Measurements from ENCODE around the gene SLC44A5.
"Not testable (repeated sequence)": the region's sequence is repeated elsewhere in the genome, so short reads cannot be mapped to it uniquely, and the experiment has no call there.

The SLC44A5 gene

DNA sequence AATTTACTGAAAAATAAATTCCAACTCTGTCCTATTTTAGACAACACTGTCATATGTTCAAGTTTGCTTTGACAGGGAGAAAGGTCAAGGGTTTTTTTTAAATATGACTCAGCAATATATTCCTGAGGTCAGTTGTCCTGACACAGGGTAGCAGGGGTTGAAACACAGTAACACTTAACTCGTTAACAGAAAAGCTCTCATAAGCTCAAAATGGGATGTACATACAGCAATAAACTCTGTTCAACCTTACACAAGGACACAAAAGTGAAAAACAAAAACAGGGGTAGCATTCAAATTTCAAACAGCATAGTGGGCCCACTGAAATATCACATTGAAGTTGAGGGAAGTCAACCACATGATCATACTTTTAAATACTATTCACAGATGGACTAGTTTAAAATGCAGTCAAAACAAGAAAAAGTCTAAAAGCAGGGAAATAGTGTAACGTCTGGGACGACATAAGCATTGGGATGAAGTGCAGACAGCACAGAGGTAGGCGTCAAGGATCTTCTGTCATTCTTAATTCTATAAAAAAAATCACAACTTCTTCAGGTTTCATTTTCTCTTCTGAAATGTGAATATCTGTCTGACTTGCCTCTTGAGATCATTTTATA lies 89.9 kb downstream of the SLC44A5 start:
- no peak for DNase-seq

DNA sequence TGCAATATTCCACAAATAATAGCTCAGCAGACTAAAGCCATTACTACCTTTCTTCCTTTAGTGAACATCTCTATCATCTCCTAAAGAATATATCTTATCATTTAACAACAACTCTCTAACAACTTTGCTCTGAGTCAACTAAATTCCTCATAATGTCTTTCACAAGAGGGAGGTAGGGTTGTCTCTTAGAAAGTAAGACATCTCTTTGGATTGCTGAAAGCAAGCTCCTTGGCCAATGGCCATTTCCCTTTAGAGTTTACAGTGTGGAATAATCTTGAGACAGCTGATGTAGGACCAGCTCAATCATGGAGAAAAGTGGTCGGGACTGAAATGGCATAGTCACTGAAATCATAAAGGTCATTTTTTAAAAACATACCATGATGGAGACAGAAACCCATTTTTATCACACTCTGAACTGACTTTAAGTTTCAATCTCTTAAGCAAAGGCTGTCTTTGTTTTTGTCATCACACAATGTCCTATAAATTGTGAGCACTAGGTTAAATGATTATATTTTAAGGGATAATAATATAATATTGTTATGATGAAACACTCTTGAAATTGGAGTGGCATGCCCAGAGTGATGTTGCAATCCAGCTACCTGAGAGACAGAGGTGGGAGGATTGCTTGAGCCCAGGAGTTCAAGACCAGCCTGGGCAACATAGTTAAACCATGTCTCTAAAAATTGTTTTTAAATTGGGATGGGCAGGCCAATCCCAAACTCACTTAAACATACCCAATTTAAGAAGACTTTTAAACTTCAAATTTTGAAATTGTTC lies 91.1 kb downstream of the SLC44A5 start:
- no peak for DNase-seq

DNA sequence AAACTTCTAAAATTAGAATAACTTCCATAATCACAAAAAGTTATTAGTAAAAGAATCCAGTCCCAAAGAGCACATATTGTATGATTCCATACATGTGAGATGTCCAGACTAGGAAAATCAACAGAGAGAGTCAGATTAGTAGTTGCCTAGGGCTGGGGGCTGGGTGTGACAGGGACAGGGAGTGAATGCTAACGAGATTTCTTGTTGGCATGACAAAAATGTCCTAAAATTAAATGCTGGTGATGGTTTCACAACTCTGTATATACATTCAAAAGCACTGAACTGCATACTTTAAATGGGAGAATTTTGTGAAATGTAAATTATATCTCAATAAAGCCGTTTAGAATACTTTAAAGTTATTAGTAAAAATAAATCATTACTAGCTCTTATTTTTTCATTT lies 92.2 kb downstream of the SLC44A5 start:
- no peak for DNase-seq

DNA sequence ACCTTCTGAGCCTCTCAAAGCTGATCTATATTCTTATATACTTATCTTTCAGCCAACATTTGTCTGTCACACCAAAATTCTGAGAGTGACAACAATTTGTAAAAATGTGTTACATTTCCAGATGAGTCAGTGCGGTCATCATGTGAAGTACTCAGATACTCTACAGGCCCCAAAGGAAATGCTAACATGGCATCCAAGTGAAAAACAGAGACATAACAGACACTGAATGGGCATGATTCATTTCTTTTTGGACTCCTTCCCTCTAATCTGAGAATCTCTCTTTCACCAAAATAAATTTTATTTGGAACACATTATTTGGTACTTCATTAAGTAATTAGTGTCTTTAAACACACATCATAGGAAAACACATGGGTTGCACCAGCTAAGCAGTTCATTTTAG lies 96.6 kb downstream of the SLC44A5 start:
- no peak for DNase-seq

DNA sequence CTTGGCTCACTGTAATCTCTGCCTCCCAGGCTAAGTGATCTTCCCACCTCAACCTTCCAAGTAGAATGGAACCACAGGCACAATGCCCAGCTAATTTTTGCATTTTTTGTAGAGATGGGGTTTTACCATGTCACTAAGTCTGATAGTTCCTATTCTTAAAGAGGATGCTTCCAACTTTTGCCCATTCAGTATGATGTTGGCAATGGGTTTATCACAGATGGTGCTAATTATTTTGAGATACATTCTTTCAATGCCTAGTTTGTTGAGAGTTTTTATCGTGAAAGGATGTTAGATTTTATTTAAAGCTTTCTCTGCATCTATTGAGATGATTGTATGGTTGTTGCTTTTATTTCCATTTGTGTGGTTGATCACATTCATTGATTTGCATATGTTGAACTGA lies 103.9 kb downstream of the SLC44A5 start:
- no peak for DNase-seq

DNA sequence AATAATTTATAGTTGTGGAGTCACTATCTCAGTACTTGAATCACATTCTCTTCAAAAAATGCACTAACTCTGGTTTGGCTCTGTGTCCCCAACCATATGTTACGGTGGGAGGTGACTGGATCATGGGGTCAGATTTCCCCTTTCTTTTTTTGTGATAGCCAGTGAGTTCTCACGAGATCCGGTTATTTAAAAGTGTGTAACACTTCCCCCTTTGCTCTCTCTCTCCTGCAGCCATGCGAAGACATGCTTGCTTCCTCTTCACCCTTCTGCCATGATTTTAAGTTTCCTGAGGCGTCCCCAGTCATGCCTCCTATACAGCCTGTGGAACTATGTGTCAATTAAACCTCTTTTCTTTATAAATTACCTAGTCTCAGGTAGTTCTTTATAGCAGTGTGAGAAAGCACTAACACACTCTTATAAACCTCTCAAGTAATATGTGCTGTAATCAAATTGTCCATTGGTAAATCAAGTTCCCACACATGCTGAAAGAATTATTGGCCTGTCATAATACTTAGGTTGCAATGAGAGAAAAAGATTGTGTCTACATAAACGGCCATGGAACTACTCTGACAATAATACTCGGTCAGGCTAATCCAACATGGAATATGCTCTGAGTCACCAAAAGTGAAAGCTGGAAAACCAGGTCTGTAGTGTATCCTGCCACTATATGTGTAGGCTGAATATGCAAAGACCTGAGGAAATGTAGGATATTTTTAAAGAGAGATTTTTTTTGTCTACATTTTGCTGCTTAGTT lies 107.5 kb downstream of the SLC44A5 start:
- no peak for DNase-seq

DNA sequence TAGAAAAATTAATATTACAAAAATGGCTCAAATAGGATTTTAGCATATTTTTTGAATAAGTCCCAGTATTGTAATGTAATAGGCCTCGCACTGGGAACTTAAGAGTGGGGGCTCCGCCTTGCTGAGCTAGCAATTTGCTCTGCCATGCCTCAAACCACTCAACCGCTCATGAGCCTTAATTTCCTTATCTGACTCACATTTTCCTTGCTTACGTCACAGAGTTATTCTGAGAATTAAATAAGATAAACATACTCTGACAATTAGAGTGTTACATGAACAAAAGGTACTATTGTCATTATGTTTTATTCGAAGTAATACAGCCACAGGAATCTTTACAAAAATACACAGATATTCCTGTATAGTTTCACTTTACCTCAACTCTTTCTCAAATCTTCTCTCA lies 108.1 kb downstream of the SLC44A5 start:
- DNase-seq = no peak

DNA sequence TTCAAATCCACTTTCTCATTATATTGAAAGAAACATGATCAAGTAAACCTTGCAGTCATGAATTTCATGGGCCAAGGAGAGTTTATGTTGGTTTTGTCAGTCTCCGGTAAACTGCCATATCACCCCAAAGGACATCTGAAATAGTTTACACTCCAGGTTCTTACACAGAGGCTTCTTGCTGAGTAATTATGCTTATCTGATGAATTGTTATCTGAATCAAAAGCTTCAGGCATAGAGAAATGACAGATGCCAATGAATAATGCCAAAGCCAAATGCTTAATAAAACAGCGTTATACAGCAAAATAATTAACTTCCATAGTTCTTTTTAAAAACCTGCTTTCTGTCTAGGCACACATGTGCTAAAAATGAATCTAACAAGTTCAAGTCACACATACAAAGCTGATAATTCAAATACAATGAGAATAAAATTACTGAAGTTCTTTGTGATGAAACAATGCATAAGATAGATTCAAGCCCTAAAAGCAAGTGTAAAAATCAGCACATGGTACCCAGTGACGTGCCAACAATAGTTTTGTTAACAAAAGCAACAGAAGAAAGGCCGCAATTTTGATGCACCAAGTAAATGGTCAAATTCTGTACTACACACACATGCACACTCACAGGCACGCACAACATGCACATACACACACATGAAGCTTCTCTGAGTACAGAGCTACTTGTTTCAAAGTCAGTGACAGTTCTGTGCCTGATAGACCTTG lies 109.2 kb downstream of the SLC44A5 start:
- no peak for DNase-seq

DNA sequence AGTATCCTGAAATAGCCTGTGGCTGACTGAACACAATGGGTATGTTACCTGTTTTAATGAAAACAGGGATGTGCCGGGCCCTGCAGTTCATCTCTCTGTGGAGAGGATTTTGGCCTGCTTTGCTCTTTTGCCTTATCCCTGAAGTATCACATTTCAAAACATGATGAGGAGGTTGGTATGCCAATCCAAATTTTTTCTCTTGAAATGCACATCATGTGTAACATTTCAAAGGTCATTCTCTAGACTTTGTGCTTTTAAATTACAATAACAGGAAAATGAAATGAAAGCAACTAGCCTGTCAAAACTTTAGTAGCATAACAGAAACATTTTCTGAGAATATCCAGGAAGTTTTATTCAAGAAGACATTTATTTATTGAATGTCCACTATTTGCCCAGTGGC lies 118.9 kb downstream of the SLC44A5 start:
- no peak for DNase-seq

DNA sequence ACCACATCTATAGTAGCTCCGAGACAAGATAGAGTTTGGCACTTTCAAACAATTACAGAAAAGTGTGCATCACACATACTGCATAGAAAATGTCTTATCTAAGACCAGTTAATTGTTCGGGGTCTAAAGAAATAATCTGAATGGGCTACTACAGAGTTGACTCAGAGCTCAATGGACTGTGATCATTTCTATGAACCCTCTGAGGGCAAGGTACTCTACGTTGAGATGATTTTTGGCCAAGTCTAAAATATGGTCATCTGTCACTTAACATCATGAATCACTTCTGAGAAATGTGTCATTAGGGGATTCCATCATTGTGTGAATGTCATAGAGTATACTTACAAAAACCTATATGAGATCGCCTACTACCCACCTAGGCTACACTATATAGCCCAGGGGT lies 123.5 kb downstream of the SLC44A5 start:
- DNase-seq = no peak

DNA sequence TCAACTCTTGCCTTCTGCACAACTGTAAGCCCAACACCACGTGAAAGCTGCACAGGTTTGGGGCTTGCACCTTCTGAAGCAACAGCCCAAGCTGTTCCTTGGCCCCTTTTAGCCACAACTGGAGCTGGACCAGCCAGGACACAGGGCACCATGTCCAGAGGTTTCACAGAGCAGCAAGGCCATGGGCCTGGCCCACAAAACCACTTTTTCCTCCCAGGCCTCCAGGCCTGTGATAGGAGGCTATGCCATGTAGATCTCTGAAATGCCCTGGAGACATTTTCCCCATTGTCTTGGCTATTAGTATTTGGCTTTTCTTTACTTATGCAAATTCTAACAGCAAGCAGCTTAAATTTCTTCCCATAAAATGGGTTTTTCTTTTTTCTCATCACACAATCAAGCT lies 126.1 kb downstream of the SLC44A5 start:
- DNase-seq = no peak

DNA sequence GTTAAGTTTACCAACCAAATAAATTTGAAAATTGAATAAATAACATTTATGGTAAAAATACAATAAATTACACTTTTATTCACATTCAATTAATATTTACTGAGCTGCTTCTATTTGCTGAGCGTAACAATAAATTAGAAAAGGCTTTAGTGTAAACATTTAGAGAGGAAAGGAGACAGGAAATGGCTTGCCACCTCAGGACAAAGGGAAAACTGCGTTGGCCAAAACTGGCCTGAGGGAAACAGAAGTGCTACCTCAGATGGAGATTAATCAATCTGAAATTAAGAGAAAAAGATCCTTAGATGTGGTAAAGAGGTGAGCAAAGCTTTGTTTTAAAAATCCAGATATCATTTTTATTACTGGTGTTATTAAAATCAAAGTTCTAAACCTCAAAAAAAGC lies 128.0 kb downstream of the SLC44A5 start:
- DNase-seq = no peak

DNA sequence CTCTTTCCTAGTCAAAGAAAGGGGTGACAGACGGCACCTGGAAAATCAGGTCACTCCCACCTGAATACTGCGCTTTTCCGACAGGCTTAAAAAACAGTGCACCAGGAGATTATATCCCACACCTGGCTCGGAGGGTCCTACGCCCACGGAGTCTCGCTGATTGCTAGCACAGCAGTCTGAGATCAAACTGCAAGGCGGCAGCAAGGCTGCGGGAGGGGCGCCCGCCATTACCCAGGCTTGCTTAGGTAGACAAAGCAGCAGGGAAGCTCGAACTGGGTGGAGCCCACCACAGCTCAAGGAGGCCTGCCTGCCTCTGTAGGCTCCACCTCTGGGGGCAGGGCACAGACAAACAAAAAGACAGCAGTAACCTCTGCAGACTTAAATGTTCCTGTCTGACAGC lies 134.4 kb downstream of the SLC44A5 start:
- DNase-seq = not testable (repeated sequence)

DNA sequence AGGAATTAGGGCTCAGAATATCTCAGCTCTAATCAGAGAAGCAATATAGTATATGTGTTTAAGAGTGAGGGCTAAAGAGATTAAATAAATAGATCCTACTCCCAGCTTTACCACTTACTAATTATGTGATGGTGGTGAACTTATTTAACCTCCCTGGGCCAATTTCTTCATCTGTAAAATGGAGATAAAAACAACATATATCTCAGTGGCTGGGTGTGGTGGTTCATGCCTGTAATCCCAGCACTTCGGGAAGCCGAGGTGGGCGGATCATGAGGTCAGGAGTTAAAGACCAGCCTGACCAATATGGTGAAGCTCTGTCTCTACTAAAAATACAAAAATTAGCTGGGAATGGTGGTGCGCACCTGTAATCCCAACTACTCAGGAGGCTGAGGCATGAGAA lies 135.2 kb downstream of the SLC44A5 start:
- DNase-seq = no peak

DNA sequence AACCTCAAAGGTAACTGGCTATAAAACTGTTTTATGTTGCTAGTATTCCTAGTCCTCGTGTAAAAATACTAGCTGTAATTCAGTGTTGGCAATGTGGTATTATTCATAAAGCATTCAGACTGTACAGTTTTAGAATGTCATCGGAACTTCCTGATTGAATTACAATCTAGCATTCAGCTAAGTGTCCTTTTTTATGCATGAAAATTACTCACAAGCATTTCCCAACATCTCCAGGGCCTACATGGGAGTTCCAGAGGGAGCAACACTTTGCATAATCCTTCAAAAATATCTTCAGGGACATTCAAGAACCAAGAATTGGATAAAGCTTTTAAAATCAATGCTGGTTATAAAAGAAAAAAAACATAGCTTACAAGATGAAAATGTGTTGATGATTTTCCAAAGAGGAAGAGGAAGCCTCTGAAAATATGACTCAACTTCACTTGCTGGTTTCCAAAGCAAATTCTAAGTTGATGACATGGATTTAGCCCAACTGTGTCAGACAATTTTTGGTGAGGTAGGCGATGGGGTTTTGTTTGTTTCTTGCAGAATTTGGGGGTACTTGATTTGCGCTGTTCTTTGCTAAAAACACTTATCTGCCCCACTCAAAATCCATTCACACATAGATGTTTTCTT lies 137.8 kb downstream of the SLC44A5 start:
- no peak for DNase-seq

DNA sequence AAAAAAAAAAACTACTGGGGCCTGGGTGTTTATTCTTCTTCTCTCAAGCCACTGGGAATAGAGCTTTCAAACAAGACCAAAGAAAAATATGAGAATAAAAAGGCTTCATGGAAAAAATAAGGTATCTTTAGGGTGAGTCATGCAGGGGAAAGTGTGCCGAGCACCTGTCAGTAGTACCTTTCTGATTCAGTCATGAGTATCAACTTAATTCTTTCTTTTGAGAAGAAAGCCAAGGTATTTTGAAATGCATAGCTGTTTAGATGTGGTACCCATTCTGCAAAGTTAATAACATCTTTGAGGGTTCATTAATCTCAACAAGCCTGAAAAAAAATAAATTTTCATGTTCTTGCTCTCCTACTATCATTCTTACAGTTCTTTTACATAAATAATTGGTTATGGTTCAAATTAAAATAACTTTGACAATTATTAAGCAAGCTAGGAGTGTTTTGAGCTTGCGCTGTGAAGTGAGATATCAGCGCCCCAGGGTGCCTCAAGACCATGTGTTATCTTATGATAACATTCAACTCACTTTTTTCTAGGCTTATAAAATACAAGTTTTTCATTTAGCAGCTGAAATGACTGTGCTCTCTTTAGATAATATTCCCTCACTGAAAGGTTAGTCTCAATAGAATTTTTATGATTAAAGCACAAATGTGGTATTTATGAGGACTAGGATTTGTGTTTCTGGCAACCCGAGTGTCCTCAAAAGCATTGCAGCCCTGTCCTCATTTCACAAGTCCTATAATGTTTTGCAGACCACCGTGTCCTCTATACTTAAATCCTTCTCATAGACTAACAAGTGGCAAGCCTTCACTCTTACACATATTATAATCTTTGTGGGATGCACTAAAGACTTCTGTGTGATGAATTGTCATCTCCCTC lies 138.6 kb downstream of the SLC44A5 start:
- DNase-seq = no peak

DNA sequence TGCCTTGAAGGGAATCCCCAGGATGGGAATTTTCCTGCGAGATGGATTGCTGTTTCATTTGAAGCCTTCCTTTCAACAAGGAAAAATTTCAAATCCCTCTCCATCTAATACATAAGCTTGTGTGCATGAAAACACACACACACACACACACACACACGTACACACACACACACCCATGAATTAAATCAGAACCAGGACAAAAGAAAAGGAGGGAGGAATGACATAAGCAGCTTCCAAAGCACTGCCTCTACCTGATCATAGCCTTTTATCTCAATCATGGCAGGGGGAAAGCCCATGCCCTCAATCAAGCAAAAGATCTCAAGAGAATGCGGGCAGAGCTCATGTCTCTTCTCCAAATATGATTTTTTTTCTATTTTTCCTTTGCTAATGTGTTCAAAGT lies 139.7 kb downstream of the SLC44A5 start:
- DNase-seq = no peak

DNA sequence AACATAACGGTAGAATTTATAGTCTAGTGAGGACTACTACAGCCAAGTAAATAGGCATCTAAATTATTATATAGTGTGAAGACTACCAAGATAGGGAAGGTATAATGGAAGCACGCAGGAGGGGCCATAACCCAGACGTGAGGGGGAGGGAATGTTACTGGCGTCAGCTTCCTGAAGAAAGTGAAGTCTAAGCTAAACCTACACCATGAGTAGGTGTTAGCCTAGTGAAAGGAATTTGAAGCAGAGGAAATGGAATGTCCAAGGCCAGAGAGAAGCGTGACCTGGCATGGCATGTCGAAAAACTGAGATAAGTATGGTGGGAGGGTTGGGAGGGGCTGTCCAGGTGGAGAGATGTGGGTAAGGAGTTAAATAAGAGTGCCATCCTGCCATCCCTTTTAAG lies 140.5 kb downstream of the SLC44A5 start:
- no peak for DNase-seq

DNA sequence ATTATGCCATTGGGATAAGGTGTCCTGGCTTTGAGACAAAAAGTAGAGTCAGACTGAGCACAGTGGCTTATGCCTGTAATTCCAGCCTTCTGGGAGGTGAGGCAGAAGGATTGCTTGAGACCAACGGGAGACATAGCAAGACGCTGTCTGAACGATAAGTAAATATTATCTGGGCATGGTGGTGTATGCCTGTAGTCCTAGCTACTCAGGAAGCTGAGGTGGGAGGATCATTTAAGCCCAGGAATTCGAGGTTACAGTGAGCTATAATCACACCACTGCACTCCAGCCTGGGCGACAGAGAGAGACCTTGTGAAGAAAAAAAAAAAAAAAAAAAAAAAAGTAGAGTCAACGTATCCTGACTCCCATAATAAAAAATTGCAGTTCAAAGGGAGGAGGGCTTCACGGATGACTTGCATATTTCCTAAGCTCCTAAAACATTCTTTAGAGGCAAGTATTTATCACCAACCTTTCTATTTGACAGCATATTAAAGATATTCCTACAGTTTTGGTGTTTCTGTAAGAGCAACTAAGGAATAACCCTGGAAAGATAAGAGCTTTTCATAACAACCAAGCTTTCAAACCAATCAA lies 141.2 kb downstream of the SLC44A5 start:
- no peak for DNase-seq

DNA sequence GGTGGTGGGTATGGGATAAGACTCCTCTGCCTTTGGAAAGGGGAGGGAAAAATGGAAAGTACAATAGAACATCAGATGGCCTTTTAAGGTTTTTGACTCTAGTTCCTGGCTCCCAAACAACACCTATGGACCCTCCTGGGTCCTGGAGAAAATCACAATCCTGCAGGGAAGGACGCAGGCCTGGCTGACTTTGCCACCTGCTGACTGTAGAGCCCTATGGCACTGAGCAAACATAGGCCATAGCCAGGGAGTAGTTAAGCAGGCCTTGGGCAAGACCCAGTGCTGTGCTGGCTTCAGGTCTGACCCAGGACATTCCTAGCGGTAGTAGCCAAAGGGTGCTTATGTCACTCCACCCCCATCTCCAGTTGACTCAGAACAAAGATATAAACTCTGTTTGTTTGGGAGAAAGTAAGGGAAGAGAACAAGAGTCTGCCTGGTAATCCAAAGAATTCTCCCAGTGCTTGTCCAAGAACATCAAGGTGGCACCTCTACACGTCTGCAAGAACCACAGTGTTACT lies 149.0 kb downstream of the SLC44A5 start:
- no peak for DNase-seq

DNA sequence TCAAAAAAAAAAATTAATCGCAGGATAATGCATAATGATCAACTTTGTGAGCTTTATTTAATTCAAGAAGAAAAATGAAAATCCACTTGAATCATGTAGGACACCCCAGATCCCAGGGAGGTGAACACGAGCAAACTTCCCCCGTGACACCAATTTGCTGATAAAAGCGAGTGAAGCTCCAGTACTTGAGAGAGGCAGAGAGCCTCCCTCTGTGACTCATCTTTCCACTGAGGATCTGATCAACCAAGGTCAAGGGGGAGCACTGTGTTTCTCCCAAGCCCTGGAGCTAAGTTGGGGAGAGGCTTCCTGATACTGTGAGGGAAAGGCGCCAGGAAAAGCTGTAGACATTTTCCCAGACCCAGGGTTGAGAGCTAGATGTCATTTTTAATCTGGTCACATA lies 160.9 kb downstream of the SLC44A5 start:
- DNase-seq = no peak
